ENCODE results near the gene MSL1. TPM values are rescaled to one million over a fixed set of nuclear protein-coding genes. Genes with fewer than 3 reads are reported as not detected.
A peak's percentile ranks its signal among the peaks of the same experiment; 100 is the strongest.

Gene MSL1
- total and polyA plus RNA-seq, 3 experiments from 2014 or later = 13.5 to 91.5 (median 88.6) TPM

GRCh38 chr17:40175928-40176753 is 54.4 kb downstream of the MSL1 start:
- no peak overlapping the region for H3K4me3 ChIP-seq (ENCODE audit: low read length)
- H3K27ac Mint-ChIP-seq = peak overlapping the region in 2 of 8 donors; percentile 60 to 87
- H3K36me3 ChIP-seq (ENCODE audit: insufficient read depth, low read length) = peaks cover 6% of the 10 kb centered on the region
- H3K9me3 Mint-ChIP-seq = no peaks in the 10 kb centered on the region
- POLR2A ChIA-PET = interaction anchor here (1.0 kb wide), 1 partner anchor 20 kb away, joined by 3 read pairs; no protein-coding TSS in a partner anchor
- H3K36me3 Mint-ChIP-seq = peaks cover 0 to 40% (median 8%) of the 10 kb centered on the region in 3 donors
- no peak for DNase-seq
- CTCF ChIA-PET = interaction anchor here (0.7 to 1.5 kb wide), 4 partner anchors 7 to 387 kb away, joined by 3 to 5 read pairs (median 4); no protein-coding TSS in a partner anchor
- H3K27me3 ChIP-seq (ENCODE audit: insufficient read depth, low read length, poor library complexity, severe bottlenecking) = no peaks in the 10 kb centered on the region
- H3K27me3 Mint-ChIP-seq = no peaks in the 10 kb centered on the region
- H3K27ac ChIP-seq (ENCODE audit: low read depth, low read length) = no peak overlapping the region
- H3K4me1 Mint-ChIP-seq = peaks cover 7 to 8% (median 8%) of the 10 kb centered on the region in 3 donors
- H3K9me3 ChIP-seq (ENCODE audit: low read length) = no peaks in the 10 kb centered on the region
- peak overlapping the region in 5 of 7 donors; percentile 48 to 73 (median 59) for H3K4me3 Mint-ChIP-seq
- H3K4me1 ChIP-seq (ENCODE audit: insufficient read depth, low read length) = peaks cover 10% of the 10 kb centered on the region

- DNase-seq = no peak
- no peaks in the 10 kb centered on the region for H3K27me3 ChIP-seq (ENCODE audit: insufficient read depth, low read length, poor library complexity, severe bottlenecking)
- peaks cover 10% of the 10 kb centered on the region for H3K4me1 ChIP-seq (ENCODE audit: insufficient read depth, low read length)
- H3K27ac Mint-ChIP-seq = peak overlapping the region in 4 of 8 donors; percentile 45 to 87 (median 68)
- H3K4me3 ChIP-seq (ENCODE audit: low read length) = no peak overlapping the region
- peak overlapping the region; percentile 17 to 76 (median 59) for H3K4me3 Mint-ChIP-seq
- H3K4me1 Mint-ChIP-seq = peaks cover 7 to 8% (median 8%) of the 10 kb centered on the region in 3 donors
- no peaks in the 10 kb centered on the region for H3K9me3 ChIP-seq (ENCODE audit: low read length)
- ChIA-PET POLR2A (no interaction called here), CTCF (interaction anchor here (0.7 to 1.5 kb wide), 4 partner anchors 8 to 163 kb away, joined by 3 to 5 read pairs (median 4); no protein-coding TSS in a partner anchor)
- no peaks in the 10 kb centered on the region for H3K27me3 Mint-ChIP-seq
- peaks cover 0 to 34% (median 6%) of the 10 kb centered on the region in 3 donors for H3K36me3 Mint-ChIP-seq
- H3K27ac ChIP-seq (ENCODE audit: low read depth, low read length) = no peak overlapping the region
- H3K9me3 Mint-ChIP-seq = no peaks in the 10 kb centered on the region
- H3K36me3 ChIP-seq (ENCODE audit: insufficient read depth, low read length) = peaks cover 4% of the 10 kb centered on the region
These were observed 55.0 kb downstream of the MSL1 start for GRCh38 chr17:40176754-40177110.

GRCh38 chr17:40177275-40177874 is 55.6 kb downstream of the MSL1 start, which contains the start of gene RAPGEFL1:
Gene RAPGEFL1, plus strand, starts transcription at chr17:40177470. Its CDS starts 392 bp downstream, at chr17:40177862.
- ChIA-PET CTCF (interaction anchor here (1.0 to 2.8 kb wide), 5 partner anchors 9 to 164 kb away, joined by 3 to 12 read pairs (median 5); no protein-coding TSS in a partner anchor), POLR2A (no interaction called here)
- Mint-ChIP-seq H3K4me1 (peaks cover 7 to 8% (median 8%) of the 10 kb centered on the region in 3 donors), H3K36me3 (peaks cover 0 to 28% (median 6%) of the 10 kb centered on the region in 3 donors), H3K27me3 (no peaks in the 10 kb centered on the region), H3K4me3 (peak within 1 kb of the TSS; percentile 17 to 76 (median 62)), H3K9me3 (no peaks in the 10 kb centered on the region), H3K27ac (peak within 1 kb of the TSS in 4 of 8 donors; percentile 45 to 87 (median 68))
- peak; percentile 68 to 84 (median 74) for DNase-seq
- no peaks in the 10 kb centered on the region for H3K9me3 ChIP-seq (ENCODE audit: low read length)
- no peak within 1 kb of the TSS for H3K27ac ChIP-seq (ENCODE audit: low read depth, low read length)
- H3K36me3 ChIP-seq (ENCODE audit: insufficient read depth, low read length) = no peaks in the 10 kb centered on the region
- no peak within 1 kb of the TSS for H3K4me3 ChIP-seq (ENCODE audit: low read length)
- H3K4me1 ChIP-seq (ENCODE audit: insufficient read depth, low read length) = peaks cover 10% of the 10 kb centered on the region
- H3K27me3 ChIP-seq (ENCODE audit: insufficient read depth, low read length, poor library complexity, severe bottlenecking) = no peaks in the 10 kb centered on the region

- peak overlapping the region in 1 of 8 donors; percentile 50 for H3K27ac Mint-ChIP-seq
These were observed 56.3 kb downstream of the MSL1 start for GRCh38 chr17:40178021-40178601.

GRCh38 chr17:40178660-40179059 is 56.9 kb downstream of the MSL1 start:
- Mint-ChIP-seq H3K4me1 (peaks cover 7 to 8% (median 8%) of the 10 kb centered on the region in 3 donors), H3K27me3 (no peaks in the 10 kb centered on the region), H3K36me3 (peaks cover 0 to 17% (median 3%) of the 10 kb centered on the region in 3 donors), H3K9me3 (no peaks in the 10 kb centered on the region), H3K4me3 (peak overlapping the region in 6 of 7 donors; percentile 29 to 81 (median 54)), H3K27ac (peak overlapping the region in 1 of 8 donors; percentile 50)
- H3K4me1 ChIP-seq (ENCODE audit: insufficient read depth, low read length) = peaks cover 10% of the 10 kb centered on the region
- CTCF ChIA-PET = interaction anchor here (0.6 to 2.8 kb wide), 5 partner anchors 10 to 557 kb away, joined by 3 to 14 read pairs (median 8); no protein-coding TSS in a partner anchor
- H3K27ac ChIP-seq (ENCODE audit: low read depth, low read length) = no peak overlapping the region
- POLR2A ChIA-PET = interaction anchor here (0.6 kb wide), 2 partner anchors 10 to 449 kb away, joined by 3 to 4 read pairs; no protein-coding TSS in a partner anchor
- H3K36me3 ChIP-seq (ENCODE audit: insufficient read depth, low read length) = no peaks in the 10 kb centered on the region
- no peaks in the 10 kb centered on the region for H3K9me3 ChIP-seq (ENCODE audit: low read length)
- no peak overlapping the region for H3K4me3 ChIP-seq (ENCODE audit: low read length)
- no peak for DNase-seq
- no peaks in the 10 kb centered on the region for H3K27me3 ChIP-seq (ENCODE audit: insufficient read depth, low read length, poor library complexity, severe bottlenecking)

More at GRCh38 chr17:40178021-40178601, 56.3 kb downstream of the MSL1 start:
- ChIA-PET CTCF (interaction anchor here (1.9 to 2.8 kb wide), 3 partner anchors 10 to 65 kb away, joined by 8 to 14 read pairs (median 12); no protein-coding TSS in a partner anchor), POLR2A (interaction anchor here (0.6 kb wide), 1 partner anchor 10 kb away, joined by 4 read pairs; no protein-coding TSS in a partner anchor)
- H3K9me3 Mint-ChIP-seq = no peaks in the 10 kb centered on the region
- H3K4me3 Mint-ChIP-seq = peak overlapping the region in 6 of 7 donors; percentile 29 to 81 (median 54)
- H3K36me3 Mint-ChIP-seq = peaks cover 0 to 22% (median 6%) of the 10 kb centered on the region in 3 donors
- H3K27me3 Mint-ChIP-seq = no peaks in the 10 kb centered on the region
- H3K4me1 Mint-ChIP-seq = peaks cover 7 to 8% (median 8%) of the 10 kb centered on the region in 3 donors
- no peaks in the 10 kb centered on the region for H3K36me3 ChIP-seq (ENCODE audit: insufficient read depth, low read length)
- no peak for DNase-seq
- no peak overlapping the region for H3K27ac ChIP-seq (ENCODE audit: low read depth, low read length)
- H3K9me3 ChIP-seq (ENCODE audit: low read length) = no peaks in the 10 kb centered on the region
- H3K4me3 ChIP-seq (ENCODE audit: low read length) = no peak overlapping the region
- H3K27me3 ChIP-seq (ENCODE audit: insufficient read depth, low read length, poor library complexity, severe bottlenecking) = no peaks in the 10 kb centered on the region
- H3K4me1 ChIP-seq (ENCODE audit: insufficient read depth, low read length) = peaks cover 10% of the 10 kb centered on the region

GRCh38 chr17:40179923-40180659 is 58.3 kb downstream of the MSL1 start:
- no peaks in the 10 kb centered on the region for H3K36me3 ChIP-seq (ENCODE audit: insufficient read depth, low read length)
- DNase-seq = no peak
- H3K27ac ChIP-seq (ENCODE audit: low read depth, low read length) = no peak overlapping the region
- Mint-ChIP-seq H3K9me3 (no peaks in the 10 kb centered on the region), H3K4me3 (peak overlapping the region in 3 of 7 donors; percentile 37 to 77 (median 44)), H3K27me3 (no peaks in the 10 kb centered on the region), H3K27ac (peak overlapping the region in 2 of 8 donors; percentile 12 to 23), H3K4me1 (peaks cover 7 to 8% (median 8%) of the 10 kb centered on the region in 3 donors), H3K36me3 (peaks cover 0 to 7% (median 0%) of the 10 kb centered on the region in 3 donors)
- no peaks in the 10 kb centered on the region for H3K9me3 ChIP-seq (ENCODE audit: low read length)
- no peak overlapping the region for H3K4me3 ChIP-seq (ENCODE audit: low read length)
- H3K27me3 ChIP-seq (ENCODE audit: insufficient read depth, low read length, poor library complexity, severe bottlenecking) = no peaks in the 10 kb centered on the region
- peaks cover 10% of the 10 kb centered on the region for H3K4me1 ChIP-seq (ENCODE audit: insufficient read depth, low read length)
- POLR2A ChIA-PET = no interaction called here
- CTCF ChIA-PET = interaction anchor here (1.0 to 2.8 kb wide), 5 partner anchors 11 to 67 kb away, joined by 3 to 14 read pairs (median 4); no protein-coding TSS in a partner anchor

- H3K27me3 Mint-ChIP-seq = no peaks in the 10 kb centered on the region
- Histone ChIP-seq H3K27ac (ENCODE audit: low read depth, low read length) (no peak overlapping the region), H3K36me3 (ENCODE audit: insufficient read depth, low read length) (no peaks in the 10 kb centered on the region), H3K9me3 (ENCODE audit: low read length) (no peaks in the 10 kb centered on the region), H3K27me3 (ENCODE audit: insufficient read depth, low read length, poor library complexity, severe bottlenecking) (no peaks in the 10 kb centered on the region), H3K4me3 (ENCODE audit: low read length) (no peak overlapping the region), H3K4me1 (ENCODE audit: insufficient read depth, low read length) (peaks cover 10% of the 10 kb centered on the region)
- no peak overlapping the region for H3K27ac Mint-ChIP-seq
- no peak for DNase-seq
- POLR2A ChIA-PET = no interaction called here
- H3K36me3 Mint-ChIP-seq = peaks cover 0 to 6% (median 0%) of the 10 kb centered on the region in 3 donors
- H3K9me3 Mint-ChIP-seq = no peaks in the 10 kb centered on the region
- peaks cover 7 to 8% (median 8%) of the 10 kb centered on the region in 3 donors for H3K4me1 Mint-ChIP-seq
- CTCF ChIA-PET = interaction anchor here (1.3 to 1.5 kb wide), 2 partner anchors 12 to 22 kb away, joined by 3 to 4 read pairs; no protein-coding TSS in a partner anchor
- peak overlapping the region in 1 of 7 donors; percentile 77 for H3K4me3 Mint-ChIP-seq
These were observed 58.9 kb downstream of the MSL1 start for GRCh38 chr17:40180694-40181093.
